Measurements from ENCODE around the gene SPATA16.

GRCh38 chr3:173089283-173089682 is 51.8 kb downstream of the SPATA16 start:
- no peak for TF ChIP-seq CTCF (conservative IDR thresholded peaks at IDR 0.05; ENCODE audit: low read length)
- no peak for TF ChIP-seq EZH2phosphoT487 (IDR thresholded peaks at IDR 0.05; ENCODE audit: borderline replicate concordance)

Measured in Loucy (cell line).